ENCODE measurements around the gene DAGLB.

Gene DAGLB

GRCh38 chr7:6448943-6449543 lies 1.3 kb upstream of the DAGLB start:
- FAIRE-seq (no peak), DNase-seq (ENCODE audit: insufficient read length, low spot score) (no peak)

GRCh38 chr7:6446838-6447580 lies 745 bp downstream of the DAGLB start:
- no peak for DNase-seq (ENCODE audit: insufficient read length, low spot score)
- no peak for TF ChIP-seq POLR2A (IDR thresholded peaks at IDR 0.05; ENCODE audit: low read depth, low read length)
- peak; percentile 15 for FAIRE-seq

More at GRCh38 chr7:6448943-6449543, 1.3 kb upstream of the DAGLB start:
- TF ChIP-seq POLR2A (IDR thresholded peaks at IDR 0.05; ENCODE audit: low read depth, low read length), result 0 out of 2 replicates have a peak, but pooled peaks have one; percentile 3

- FAIRE-seq (no peak), DNase-seq (ENCODE audit: insufficient read length, low spot score) (no peak)
- no peak for TF ChIP-seq POLR2A (IDR thresholded peaks at IDR 0.05; ENCODE audit: low read depth, low read length)
Observed at GRCh38 chr7:6444516-6445269, 3.1 kb downstream of the DAGLB start.

- FAIRE-seq (peak; percentile 38), DNase-seq (ENCODE audit: insufficient read length, low spot score) (peak; percentile 88)
- TF ChIP-seq POLR2A (IDR thresholded peaks at IDR 0.05; ENCODE audit: low read depth, low read length), result no peak
Observed at GRCh38 chr7:6443372-6443941, 4.3 kb downstream of the DAGLB start.

- 0 out of 2 replicates have a peak, but pooled peaks have one; percentile 8 for TF ChIP-seq POLR2A (IDR thresholded peaks at IDR 0.05; ENCODE audit: low read depth, low read length)
- DNase-seq (ENCODE audit: insufficient read length, low spot score), result no peak
- no peak for FAIRE-seq
Observed at GRCh38 chr7:6442114-6442513, 5.6 kb downstream of the DAGLB start.

GRCh38 chr7:6440381-6440780 lies 7.4 kb downstream of the DAGLB start:
- DNase-seq (ENCODE audit: insufficient read length, low spot score), result no peak
- no peak for TF ChIP-seq POLR2A (IDR thresholded peaks at IDR 0.05; ENCODE audit: low read depth, low read length)
- no peak for FAIRE-seq

- TF ChIP-seq POLR2A (IDR thresholded peaks at IDR 0.05; ENCODE audit: low read depth, low read length), result no peak
- no peak for FAIRE-seq
- DNase-seq (ENCODE audit: insufficient read length, low spot score), result no peak
Observed at GRCh38 chr7:6438427-6438826, 9.3 kb downstream of the DAGLB start.

GRCh38 chr7:6437251-6437650 lies 10.5 kb downstream of the DAGLB start:
- FAIRE-seq (no peak), DNase-seq (ENCODE audit: insufficient read length, low spot score) (no peak)
- no peak for TF ChIP-seq POLR2A (IDR thresholded peaks at IDR 0.05; ENCODE audit: low read depth, low read length)

- DNase-seq (ENCODE audit: insufficient read length, low spot score), result no peak
- FAIRE-seq, result no peak
- no peak for TF ChIP-seq POLR2A (IDR thresholded peaks at IDR 0.05; ENCODE audit: low read depth, low read length)
Observed at GRCh38 chr7:6436385-6436685, 11.4 kb downstream of the DAGLB start.

- no peak for TF ChIP-seq POLR2A (IDR thresholded peaks at IDR 0.05; ENCODE audit: low read depth, low read length)
- DNase-seq (ENCODE audit: insufficient read length, low spot score), result peak; percentile 96
- FAIRE-seq, result no peak
Observed at GRCh38 chr7:6435486-6436384, 12.0 kb downstream of the DAGLB start.

- DNase-seq (ENCODE audit: insufficient read length, low spot score) (no peak), FAIRE-seq (no peak)
- no peak for TF ChIP-seq POLR2A (IDR thresholded peaks at IDR 0.05; ENCODE audit: low read depth, low read length)
Observed at GRCh38 chr7:6433784-6434615, 13.8 kb downstream of the DAGLB start.

- no peak for TF ChIP-seq POLR2A (IDR thresholded peaks at IDR 0.05; ENCODE audit: low read depth, low read length)
- no peak for FAIRE-seq
- DNase-seq (ENCODE audit: insufficient read length, low spot score), result no peak
Observed at GRCh38 chr7:6432781-6433180, 15.0 kb downstream of the DAGLB start.
